Measurements from ENCODE around the gene MYO3A.

- TF ChIP-seq, protein P1, sequence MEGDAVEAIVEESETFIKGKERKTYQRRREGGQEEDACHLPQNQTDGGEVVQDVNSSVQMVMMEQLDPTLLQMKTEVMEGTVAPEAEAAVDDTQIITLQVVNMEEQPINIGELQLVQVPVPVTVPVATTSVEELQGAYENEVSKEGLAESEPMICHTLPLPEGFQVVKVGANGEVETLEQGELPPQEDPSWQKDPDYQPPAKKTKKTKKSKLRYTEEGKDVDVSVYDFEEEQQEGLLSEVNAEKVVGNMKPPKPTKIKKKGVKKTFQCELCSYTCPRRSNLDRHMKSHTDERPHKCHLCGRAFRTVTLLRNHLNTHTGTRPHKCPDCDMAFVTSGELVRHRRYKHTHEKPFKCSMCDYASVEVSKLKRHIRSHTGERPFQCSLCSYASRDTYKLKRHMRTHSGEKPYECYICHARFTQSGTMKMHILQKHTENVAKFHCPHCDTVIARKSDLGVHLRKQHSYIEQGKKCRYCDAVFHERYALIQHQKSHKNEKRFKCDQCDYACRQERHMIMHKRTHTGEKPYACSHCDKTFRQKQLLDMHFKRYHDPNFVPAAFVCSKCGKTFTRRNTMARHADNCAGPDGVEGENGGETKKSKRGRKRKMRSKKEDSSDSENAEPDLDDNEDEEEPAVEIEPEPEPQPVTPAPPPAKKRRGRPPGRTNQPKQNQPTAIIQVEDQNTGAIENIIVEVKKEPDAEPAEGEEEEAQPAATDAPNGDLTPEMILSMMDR (IDR thresholded peaks at IDR 0.05): no peak
- TF ChIP-seq POLR2A (IDR thresholded peaks at IDR 0.05): no peak
These were observed 118.3 kb downstream of the MYO3A start for GRCh38 chr10:26052326-26052725.

Data from esophagus squamous epithelium (tissue), 4 donors.